GM21390 (cell line): ENCODE results near the gene HPCAL1.
"Not testable (repeated sequence)": the region's sequence is repeated elsewhere in the genome, so short reads cannot be mapped to it uniquely, and the experiment has no call there.

Experiments
- ATAC-seq: cut with Tn5 transposase; IDR thresholded peaks from one replicate; pipeline ENCODE4 v1.9.1; 2021; ENCODE audit not compliant: unreplicated experiment

Gene HPCAL1

DNA sequence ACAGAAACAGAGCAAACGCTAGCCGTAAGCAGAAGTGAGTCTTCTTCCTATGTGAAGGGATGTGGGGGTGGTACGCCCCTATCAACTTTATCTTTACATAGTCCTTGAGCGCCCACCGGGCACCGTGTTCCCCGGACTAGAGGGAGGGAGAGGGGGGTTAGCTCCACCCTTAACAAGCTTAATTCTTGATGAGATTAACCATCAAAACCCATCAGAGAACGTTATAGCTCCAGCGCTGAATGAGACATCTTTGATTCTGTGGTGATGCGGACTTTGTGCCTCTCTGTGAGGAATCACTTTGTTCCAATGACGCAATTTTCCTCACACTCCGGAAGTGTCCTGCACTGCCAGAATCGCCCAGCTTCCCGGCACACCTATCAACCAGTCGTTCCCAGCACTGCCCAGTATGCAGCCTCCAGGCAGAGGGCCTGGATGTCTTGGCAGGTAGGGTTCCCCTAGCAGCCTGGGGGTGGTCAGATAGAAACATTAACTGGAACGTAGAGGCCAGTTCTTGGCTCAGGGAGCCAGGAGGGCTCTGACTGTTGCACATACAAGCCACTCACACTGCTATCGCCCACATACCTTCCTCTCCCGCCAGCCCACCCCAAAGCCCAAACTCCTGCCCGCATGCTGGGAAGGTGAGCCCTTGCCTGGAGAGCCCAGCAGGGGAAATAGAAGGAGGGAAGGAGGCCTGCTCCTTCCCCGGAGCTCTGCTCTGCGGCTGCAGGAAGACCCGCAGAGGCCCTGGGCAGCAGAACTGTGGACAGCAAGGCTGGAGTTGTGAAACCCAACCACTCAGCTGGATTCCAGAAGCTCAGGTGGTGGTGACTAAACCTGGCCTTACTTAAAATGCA is 147.4 kb downstream of the HPCAL1 start:
- no peak for ATAC-seq

DNA sequence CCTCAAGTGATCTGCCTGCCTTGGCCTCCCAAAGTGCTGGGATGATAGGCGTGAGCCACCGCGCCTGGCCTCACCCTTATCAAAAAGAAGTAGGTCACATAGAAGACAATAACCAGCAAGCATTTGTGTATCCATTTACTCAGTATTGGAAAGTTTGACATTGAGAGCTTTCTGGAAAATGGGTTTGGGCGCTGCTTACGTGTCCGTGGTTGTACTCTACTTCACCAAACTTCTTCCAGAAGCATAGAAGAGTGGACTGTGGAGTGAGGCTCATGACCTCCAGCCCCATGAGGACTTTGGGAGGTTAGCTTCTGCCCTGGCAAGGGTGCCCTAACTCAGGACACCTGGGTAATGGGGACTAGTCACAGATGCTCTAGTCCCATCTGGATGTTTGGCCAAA is 149.1 kb downstream of the HPCAL1 start:
- ATAC-seq, result no peak

DNA sequence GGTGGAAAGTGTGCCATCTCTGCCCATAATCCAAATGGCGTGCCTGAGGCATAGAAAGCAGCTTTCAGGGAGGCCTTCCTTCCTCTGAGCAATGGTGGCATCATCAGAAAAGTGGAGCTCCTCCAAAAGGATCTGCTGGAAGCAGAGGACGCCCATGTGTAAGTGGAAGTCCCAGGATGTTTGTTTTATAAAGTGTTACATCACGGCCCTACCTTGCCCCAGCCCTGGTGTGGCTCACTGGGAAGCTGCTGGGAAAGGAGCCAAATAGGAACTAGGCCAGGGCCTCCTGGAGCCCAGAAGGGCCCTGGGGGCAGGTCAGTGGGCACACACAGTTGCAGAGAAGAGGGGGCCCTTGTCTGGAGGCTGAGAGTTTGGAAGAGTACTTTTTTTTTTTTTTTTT is 149.6 kb downstream of the HPCAL1 start:
- no peak for ATAC-seq

DNA sequence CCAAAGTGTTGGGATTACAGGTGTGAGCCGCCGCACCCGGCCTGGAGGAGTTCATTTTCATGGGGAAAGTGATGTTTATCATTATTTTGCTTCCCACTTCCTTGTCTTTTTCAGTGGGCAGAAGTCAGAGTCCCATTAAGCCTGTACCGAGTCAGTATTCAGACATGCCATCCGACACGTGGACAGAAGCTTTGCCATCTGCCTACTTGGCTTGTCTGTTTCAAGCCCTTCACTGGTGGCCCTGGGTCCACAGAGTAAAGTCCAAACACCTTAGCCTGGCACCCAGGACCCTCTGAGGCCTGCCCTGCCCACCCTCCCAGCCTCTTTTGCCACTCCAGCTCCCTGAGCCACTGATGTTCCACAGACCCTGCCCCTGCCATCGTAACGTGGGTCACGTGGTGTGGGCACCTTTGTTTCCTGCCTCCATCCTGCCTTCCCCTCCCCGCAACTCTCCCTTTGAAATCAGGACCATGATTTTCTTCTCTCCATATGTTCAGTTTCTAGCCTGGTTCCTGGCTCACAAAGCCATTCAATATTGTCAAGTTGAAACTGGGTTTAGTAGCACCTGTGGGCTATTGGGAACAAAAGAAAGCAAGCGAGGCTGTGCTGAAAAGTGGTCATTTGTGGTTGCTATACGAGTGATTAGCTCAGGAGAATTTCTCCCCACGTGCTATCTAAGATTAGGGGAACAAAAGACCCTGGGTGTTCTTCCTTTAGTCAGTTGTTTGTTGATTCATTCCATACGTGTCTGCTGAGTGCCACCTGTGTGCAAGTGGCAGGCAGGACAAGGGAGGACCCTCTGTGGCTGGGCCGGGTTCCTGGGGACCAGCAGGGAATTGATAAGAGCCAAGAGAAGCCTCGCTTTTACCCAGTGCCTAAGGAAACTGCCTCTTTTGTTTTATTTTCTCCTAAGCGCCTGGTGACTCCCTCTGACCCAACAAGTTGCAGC is 150.5 kb downstream of the HPCAL1 start:
- no peak for ATAC-seq

DNA sequence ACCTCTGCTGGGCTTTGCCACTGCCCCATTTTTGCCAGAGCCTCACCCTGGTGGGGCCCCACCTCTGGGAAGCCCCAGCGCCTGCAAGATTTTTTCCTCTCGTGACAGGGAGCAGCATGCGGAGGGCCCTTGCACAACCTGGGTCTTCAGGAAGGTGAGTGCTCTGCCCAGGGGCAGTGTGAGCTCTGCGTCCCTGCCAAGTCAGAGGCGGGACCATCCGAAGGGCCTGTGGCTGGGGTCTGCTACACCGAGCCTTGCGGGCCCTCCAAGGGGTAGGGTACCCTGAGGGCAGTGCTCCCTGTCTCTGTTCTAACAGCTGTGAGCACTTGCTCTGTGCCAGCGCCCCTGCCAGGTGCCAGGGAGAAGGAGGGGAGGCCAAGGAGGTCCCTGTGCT is 151.2 kb downstream of the HPCAL1 start:
- ATAC-seq, result no peak

DNA sequence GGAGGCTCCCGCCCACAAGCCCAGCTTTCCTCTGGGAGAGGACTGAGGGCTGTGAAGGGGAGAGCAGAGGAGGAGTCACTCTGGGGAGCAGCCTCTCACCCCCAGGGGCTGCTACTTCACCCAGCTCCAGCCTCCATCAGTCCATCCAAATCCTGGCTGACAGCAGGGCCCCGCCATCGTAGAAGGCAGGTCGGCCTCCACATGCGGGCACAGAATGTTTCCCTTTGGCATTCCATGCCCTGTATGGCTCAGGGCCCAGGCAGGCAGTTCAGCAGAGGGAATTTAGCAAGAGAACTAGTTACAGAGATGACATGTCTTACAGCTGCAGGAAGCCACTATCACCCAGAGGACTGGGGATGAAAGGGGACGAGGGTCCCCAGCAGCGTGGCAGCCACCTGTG is 151.8 kb downstream of the HPCAL1 start:
- ATAC-seq, result no peak

DNA sequence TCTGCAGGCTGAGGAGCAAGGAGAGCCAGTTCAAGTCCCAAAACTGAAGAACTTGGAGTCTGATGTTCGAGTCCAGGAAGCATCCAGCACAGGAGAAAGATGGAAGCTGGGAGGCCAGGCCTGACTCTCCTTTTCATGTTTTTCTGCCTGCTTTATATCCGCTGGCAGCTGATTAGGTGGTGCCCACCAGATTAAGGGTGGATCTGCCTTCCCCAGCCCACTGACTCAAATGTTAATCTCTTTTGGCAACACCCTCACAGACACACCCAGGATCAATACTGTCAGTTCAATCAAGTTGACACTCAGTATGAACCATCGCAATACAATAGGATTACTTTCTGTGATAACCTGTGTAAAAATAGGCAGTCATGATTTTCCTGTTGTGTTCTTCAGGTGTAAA is 154.5 kb downstream of the HPCAL1 start:
- not testable (repeated sequence) for ATAC-seq

DNA sequence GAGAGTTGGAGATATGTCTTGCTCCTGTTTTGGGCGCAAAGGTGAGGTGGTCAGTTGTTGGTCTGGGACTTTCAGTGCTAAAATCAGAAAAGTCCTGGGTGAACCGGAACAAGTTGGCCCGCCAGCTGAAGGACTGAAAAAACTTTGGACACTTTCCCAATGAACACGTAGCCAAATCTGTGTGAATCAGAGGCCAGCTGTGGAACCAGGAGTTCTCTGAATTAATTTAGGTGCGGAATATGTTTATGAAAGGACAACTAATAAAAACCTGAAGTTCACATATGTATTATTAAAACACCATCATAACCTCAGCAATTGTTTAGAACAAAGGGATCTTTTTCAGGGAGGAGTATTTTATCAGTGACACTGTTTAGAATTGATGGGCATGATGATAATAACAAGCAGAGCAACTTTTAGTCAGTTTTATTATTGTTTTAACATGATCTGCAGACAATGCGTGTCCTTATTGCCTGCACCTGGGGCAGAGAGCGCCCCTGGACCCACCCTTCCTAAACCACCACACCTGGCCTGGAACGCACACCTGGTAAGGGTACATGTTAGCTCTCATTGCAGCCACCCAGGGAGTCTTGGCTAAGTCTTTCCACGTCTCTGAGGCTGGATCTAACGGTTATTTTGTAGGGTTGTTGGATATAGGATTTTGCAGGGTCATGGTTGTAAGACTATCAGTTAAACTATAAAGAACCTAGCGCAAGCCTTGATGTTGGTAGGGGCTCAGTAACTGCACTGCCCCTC is 155.3 kb downstream of the HPCAL1 start:
- no peak for ATAC-seq

DNA sequence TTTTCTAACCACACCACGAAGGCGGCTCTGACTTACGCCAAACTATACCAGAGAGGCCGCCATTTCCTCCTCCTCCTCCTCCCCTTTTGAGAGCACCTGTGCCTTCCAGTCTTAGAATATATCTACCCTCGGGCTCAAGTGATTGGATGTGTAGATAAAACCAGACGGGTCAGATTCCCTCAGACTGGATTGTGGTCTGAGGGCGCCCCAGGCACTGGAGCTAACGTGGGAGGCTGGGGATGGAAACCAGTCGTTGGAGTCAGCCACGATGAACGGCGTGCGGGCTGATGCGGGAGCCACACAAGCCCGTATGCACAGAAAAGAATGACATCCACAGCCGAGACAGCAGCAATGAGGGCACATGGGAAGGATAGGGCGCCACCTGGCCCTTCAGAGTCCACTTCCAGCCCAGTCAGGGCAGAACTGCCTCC is 157.7 kb downstream of the HPCAL1 start:
- ATAC-seq, result no peak

DNA sequence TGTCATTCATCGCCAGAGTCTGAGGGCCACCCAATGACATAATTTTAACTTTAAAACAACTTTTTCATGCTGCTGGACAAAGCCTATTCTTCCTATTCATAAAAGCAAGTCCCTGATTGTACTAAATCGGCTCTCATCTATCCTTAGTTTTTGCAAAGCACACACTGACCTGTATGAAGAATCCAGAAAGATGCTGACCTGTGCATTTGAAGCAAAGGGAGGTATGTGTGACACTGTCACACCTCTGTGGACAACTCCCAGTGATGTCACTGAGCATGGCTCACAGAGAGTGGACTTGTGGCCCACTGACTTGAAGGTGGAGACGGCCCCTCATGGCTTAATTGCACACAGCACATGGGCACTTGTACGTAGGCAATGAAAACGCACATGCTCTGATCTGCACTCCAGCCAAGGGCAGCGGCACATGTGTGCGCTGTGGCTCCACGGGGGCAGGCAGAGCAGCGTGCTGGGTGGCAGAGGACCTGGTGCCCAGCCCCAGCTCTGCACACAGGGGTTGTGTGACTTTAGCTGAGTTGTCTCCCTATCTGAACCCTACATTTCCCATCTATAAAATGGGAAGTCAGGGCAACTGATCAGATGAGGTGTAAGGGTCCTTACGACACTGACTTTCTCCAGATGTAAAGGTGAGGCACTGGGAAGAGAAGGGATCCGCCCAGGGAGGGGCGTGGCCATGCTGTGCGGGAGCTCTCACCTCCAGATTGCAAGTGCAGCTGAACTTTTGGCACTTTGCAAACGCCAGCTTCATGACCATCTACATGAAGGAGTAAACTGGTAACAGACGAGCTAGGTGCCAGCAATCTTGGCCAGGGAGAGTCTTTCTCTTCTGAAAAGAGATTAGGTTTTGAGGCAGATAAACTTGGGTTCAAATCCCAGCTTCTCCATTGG is 159.7 kb downstream of the HPCAL1 start:
- ATAC-seq, result no peak

DNA sequence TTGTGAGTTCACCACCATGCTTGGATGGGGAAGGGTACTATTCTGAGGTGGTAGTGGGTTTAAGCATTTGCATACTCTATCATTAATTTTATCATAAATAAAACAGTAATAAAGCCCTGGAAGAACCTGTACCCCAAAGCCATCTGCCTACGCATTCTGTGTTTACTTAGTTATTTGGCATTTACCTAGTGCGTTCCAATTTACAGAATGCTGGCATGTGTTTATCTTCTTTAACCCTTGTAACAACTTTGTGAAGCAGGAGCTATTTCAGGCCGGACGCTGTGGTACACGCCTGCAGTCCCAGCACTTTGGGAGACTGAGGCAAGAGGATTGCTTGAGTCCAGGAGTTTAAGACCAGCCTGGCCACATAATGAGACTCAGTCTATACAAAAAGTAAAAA is 163.2 kb downstream of the HPCAL1 start:
- ATAC-seq, result no peak

DNA sequence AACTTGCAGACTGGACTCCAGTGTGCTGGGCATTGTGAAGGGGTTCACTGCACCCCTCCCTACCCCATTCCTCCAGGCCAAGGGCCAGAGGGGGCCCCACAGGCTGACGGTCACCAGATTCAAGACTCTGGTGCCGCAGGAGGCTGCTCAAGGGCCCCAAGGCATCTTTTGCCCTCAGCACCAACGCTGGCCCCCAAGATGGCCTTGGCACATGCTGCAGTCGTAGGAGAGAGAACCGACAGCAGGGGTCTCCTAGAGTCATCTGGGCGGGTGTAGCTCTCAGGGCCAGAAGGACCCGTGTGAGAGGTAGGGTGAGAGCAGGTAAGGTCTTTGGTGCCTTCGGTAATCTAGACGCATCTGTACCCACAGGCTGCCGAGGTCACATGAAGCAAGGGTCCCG is 164.1 kb downstream of the HPCAL1 start:
- ATAC-seq, result no peak

DNA sequence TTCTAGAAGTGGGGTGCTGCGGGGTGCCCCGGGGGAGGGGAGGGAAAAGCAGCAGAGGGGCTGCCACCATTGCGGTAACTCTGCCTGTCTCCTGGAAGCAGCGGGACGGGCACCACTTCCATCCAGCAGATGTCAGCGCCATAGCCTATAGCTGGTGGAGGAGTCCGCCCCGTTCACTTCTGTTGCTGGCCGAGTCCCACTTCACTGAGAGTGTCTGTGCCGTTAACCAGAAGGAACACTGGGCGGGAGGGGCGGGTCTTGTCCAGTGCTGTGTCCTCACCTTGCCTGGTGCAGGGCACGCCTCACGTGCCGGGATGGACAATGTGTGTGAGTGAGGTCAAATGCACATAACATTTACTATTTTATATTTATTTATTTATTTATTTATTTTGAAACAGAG is 164.7 kb downstream of the HPCAL1 start:
- ATAC-seq, result no peak

DNA sequence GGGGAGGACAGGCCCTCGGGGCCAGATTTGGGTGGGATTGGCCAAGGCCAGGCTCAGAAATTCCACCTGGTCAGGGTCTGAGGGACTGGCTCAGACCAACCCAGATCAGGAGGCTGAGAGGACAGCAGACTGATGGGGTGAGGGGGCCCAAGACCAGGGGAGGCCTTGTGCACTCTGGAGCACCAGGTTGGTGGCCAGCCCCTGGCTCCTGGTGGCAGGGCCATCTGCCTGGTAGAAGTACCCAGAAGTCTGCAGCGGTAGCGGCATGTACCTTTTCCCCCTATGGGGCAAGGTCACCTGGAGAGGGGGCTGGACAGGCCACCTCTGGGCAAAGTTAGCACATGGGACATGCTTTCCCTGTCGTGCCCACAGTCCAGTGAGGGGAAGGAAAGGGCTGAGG is 166.6 kb downstream of the HPCAL1 start:
- ATAC-seq, result no peak

DNA sequence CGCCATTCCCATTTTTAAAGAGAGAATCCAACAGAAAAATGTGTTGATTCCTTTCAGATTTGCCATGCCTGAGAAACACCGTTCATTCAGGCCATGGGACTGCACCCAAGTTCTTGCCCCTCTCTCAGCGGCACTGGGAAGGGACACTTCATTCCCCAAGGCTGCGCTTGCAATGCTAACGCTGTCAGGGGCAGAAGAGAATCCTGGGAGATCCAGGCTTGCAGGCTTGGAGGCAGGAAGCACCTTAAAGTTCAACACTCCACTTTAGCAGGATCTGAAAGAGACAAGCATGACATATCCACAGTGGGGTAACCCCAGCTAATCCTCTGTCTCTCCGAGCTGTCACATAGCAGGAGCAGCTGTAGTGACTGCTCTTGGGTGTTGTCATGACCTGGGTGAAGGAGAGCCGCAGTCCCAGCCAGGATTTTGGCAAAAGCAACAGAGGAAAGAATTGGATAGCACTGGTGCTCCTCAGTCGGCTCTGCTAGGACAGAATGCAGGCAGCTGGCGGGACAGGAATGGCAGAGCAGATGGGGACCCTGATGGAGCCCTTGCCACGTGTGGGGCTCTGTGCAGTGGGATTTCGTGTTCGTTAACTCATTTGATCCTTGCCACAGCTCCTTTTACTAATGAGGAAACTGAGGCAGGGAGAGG is 167.4 kb downstream of the HPCAL1 start:
- ATAC-seq, result no peak

DNA sequence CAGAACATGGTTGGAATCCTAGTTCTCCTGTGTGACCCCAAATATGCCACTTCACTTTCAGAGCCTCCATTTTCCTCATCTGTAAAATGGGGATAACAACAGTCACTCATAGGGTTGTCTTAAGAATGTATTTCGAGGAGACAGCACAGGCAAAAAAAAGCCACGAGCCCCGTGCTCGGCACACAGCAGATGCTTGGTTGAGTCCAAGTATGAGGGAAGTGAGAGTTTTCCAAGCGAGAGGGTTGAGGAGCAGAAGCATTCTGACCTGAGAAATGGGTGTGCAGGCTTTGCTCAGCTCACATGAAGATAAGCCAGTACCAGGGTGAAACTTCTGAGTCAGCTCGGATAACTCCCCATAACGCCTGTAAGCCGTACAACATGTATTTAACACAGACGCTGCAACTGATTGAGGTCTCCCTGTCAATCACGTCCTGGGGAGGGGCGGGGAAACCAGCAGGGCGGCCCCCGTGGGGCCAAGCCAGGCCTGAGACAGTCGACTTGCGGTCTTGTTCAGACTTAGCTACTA is 168.4 kb downstream of the HPCAL1 start:
- no peak for ATAC-seq

DNA sequence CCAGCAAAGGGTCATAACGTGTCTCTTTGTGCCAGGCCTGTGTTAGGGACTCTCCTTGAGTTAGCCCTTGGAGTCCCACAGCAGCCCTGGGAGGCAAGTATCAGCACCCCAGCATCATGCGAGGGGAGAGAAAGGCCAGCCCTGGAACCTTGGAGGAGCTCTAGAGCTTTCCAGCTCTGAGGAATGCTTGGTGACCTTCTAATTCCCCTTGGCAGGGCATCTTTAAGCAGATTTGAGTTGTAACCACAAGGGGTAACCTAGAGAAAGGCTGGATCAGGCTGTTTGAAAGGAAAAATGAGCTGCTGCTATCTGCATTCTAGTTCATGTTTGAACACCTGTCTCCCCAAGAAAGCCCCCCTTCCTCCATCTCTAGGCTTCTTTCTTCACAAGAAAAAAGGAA is 169.3 kb downstream of the HPCAL1 start:
- ATAC-seq, result no peak

DNA sequence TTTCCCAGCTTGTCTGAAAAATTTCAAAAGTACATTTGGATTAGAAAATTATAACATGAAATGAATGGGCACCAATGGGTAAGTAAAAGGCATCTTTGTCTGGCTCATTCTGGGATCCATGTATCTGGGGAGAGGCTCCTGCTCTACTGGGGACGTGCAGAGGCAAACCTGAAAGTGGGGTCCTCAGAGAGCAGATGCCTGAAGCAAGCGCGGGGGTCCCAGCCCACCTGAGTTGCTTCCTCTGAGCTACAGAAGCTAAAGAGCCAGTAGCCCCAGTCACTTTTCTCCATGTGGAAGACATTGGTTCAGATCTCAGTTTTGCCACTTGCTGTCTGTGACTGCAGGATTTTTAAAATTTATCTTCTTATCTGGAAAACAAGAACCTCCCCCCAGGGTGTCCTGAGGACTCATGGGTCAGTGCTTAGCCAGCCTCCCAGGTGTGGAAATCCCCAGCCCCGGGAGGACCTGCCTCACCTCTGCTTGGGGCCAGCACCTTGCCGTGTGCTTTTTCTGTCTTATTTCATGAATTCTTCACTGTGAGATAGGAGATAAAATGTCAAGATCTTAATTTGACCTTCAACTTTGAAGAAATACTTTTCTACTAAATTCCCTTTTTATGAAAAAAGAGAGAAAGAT is 170.5 kb downstream of the HPCAL1 start:
- ATAC-seq, result no peak

DNA sequence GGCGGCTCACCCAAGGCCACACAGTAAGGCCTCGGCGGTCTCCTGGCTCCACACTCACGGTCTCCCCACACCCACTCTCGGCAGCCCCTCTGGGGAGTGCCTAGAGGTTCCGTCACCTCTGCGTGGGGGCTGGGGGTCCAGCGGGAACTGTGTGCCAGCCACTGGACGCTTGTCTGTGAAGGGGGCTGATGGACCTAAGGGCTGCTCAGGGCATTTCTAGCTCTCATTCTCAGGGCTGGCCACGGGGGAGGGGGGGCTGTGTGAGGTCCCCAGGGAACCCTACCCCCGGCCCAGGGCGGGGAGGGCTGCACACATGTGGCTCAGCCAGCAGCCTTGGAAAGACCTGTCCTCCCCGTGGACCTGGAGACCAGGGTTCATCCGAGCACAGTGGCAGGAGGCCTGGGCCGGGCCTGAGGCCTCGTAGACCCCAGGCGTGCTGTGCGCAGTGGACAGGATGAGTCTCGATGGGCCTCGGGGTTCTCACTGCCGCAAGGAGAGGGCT is 172.6 kb downstream of the HPCAL1 start:
- ATAC-seq, result no peak
